CD8-positive, alpha-beta memory T cell (primary cell): ENCODE results near the gene RAB5B. TPM values are rescaled to one million over a fixed set of nuclear protein-coding genes. Genes with fewer than 3 reads are reported as not detected.
"Not testable (repeated sequence)": the region's sequence is repeated elsewhere in the genome, so short reads cannot be mapped to it uniquely, and the experiment has no call there.

ENCODE experiments used
- CTCF ChIA-PET: fragments of 350-600 bp; sonication (Branson Sonifier 250); formaldehyde crosslinking; loops from one replicate; lab custom pipeline; 2021; ENCODE audit warnings: antibody characterized with exemption; lab: Charles Lee
- POLR2A ChIA-PET: fragments of 350-600 bp; sonication (Branson Sonifier 250); formaldehyde crosslinking; loops from one replicate; lab custom pipeline; 2021; ENCODE audit warnings: antibody characterized with exemption; lab: Charles Lee
- DNase-seq, 5 donors: peaks; one replicate each; pipeline versions ENCODE4 v3.0.0 to v3.0.0-alpha.2; 2020 to 2022; ENCODE audit warnings: mixed read lengths in 1 of 5
- H3K27ac ChIP-seq: one replicate; pipeline ENCODE4 v1.7.0; 2013; ENCODE audit warnings: low read depth, mild to moderate bottlenecking, low read length, moderate library complexity
- H3K27me3 ChIP-seq: 2 replicates; pipeline ENCODE4 v1.7.0; 2013; ENCODE audit warnings: low read length, mild to moderate bottlenecking; ENCODE audit not compliant: insufficient read depth, poor library complexity, severe bottlenecking
- H3K36me3 ChIP-seq: 2 replicates; pipeline ENCODE4 v1.7.0; 2013; ENCODE audit warnings: mild to moderate bottlenecking, low read length, moderate library complexity; ENCODE audit not compliant: insufficient read depth
- H3K4me1 ChIP-seq: 2 replicates; pipeline ENCODE4 v1.7.0; 2013; ENCODE audit warnings: mild to moderate bottlenecking, low read length, moderate library complexity; ENCODE audit not compliant: insufficient read depth
- H3K4me3 ChIP-seq: 2 replicates; pipeline ENCODE4 v1.7.0; 2013; ENCODE audit warnings: mild to moderate bottlenecking, low read length
- H3K9me3 ChIP-seq: 2 replicates; pipeline ENCODE4 v1.7.0; 2013; ENCODE audit warnings: mild to moderate bottlenecking, low read length
- H3K27ac Mint-ChIP-seq, 8 donors: one replicate each; pipeline ENCODE4 v1.8.0; 2020 to 2021; ENCODE audit warnings: mixed read lengths in 8 of 8, mild to moderate bottlenecking in 6 of 8, inconsistent platforms in 3 of 8, moderate library complexity in 3 of 8
- H3K27me3 Mint-ChIP-seq, 2 donors: one replicate each; pipeline ENCODE4 v1.8.0; 2020 to 2021; ENCODE audit warnings: mixed read lengths in 2 of 2, mild to moderate bottlenecking in 1 of 2, moderate library complexity in 1 of 2
- H3K36me3 Mint-ChIP-seq, 3 donors: one replicate each; pipeline ENCODE4 v1.8.0; 2020 to 2021; ENCODE audit warnings: mixed read lengths in 3 of 3, inconsistent platforms in 1 of 3, mild to moderate bottlenecking in 1 of 3
- H3K4me1 Mint-ChIP-seq, 3 donors: one replicate each; pipeline ENCODE4 v1.8.0; 2020 to 2021; ENCODE audit warnings: mixed read lengths in 3 of 3, inconsistent platforms in 1 of 3, mild to moderate bottlenecking in 1 of 3
- H3K4me3 Mint-ChIP-seq, 7 donors: one replicate each; pipeline ENCODE4 v1.8.0; 2020 to 2021; ENCODE audit warnings: mixed read lengths in 7 of 7, mild to moderate bottlenecking in 6 of 7, moderate library complexity in 4 of 7, inconsistent platforms in 2 of 7
- H3K9me3 Mint-ChIP-seq, 5 donors: one replicate each; pipeline ENCODE4 v1.8.0; 2020 to 2022; ENCODE audit warnings: mixed read lengths in 5 of 5, mild to moderate bottlenecking in 3 of 5, moderate library complexity in 2 of 5, inconsistent platforms in 1 of 5
- polyA plus RNA-seq: library from polyadenylated mRNA; unstranded; fragments of 300-500 nt; fragmentation: Illumina TruSeq; gene quantifications from one replicate; pipeline ENCODE4 v1.2.3, GENCODE V29; 2021
- total RNA-seq, 2 experiments: library from RNA; stranded (reverse); gene quantifications; one replicate each; pipeline ENCODE4 v1.2.3, GENCODE V29; 2021

RAB5B gene
- total and polyA plus RNA-seq, 3 experiments from 2014 or later: 36.6 to 68.5 (median 38.3) TPM

GRCh38 chr12:55972911-55973598 is 823 bp upstream of the RAB5B start:
- Histone ChIP-seq H3K27me3 (no peaks in the 10 kb centered on the region), H3K4me1 (peaks cover 36% of the 10 kb centered on the region), H3K36me3 (peaks cover 6% of the 10 kb centered on the region), H3K9me3 (no peaks in the 10 kb centered on the region), H3K4me3 (peak overlapping the region; percentile 76), H3K27ac (peak overlapping the region; percentile 83)
- POLR2A ChIA-PET: interaction anchor here (0.7 to 2.9 kb wide), 22 partner anchors 9 to 293 kb away, joined by 3 to 19 read pairs (median 6); partner anchors contain the start of genes CD63, DGKA, DNAJC14 and ORMDL2
- DNase-seq: peak in 2 of 5 donors; percentile 24 to 51
- Mint-ChIP-seq H3K27ac (no peak overlapping the region), H3K9me3 (no peaks in the 10 kb centered on the region), H3K4me3 (no peak overlapping the region), H3K4me1 (peaks cover 15 to 24% (median 23%) of the 10 kb centered on the region in 3 donors), H3K36me3 (peaks cover 0 to 17% (median 3%) of the 10 kb centered on the region in 3 donors), H3K27me3 (no peaks in the 10 kb centered on the region)
- CTCF ChIA-PET: interaction anchor here (0.6 to 2.5 kb wide), 12 partner anchors 10 to 236 kb away, joined by 3 to 21 read pairs (median 4); partner anchors contain the start of genes DGKA, ORMDL2, SARNP and SMARCC2

DNA sequence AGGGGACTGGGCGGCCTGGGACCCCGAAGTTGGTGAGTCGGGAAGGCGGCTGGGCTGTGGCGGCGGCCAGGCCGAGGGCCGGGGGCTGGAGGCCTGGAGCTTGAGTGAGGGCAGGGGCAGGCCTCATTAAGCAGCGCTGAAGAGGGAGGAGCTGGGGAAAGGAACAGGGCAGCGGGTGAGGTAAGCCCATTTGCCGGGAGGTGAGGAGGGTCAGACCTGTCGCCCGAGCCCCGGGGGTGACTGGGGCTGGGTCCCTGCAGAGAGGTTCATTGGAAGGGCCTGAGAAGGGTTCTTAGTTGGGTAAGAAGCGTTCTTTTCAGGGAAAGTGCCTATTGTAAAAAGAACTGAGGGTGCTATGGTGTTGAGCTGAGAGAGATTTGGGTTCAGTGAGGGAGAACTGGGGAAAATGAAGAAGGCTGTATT is 441 bp downstream of the RAB5B start:
- ChIA-PET POLR2A (interaction anchor here (0.6 to 2.9 kb wide), 26 partner anchors 9 to 662 kb away, joined by 3 to 19 read pairs (median 6); partner anchors contain the start of genes BLOC1S1, CD63, DGKA and DNAJC14), CTCF (interaction anchor here (0.6 to 2.5 kb wide), 18 partner anchors 9 to 237 kb away, joined by 3 to 21 read pairs (median 4); partner anchors contain the start of genes DGKA, ORMDL2, SARNP and SMARCC2)
- Mint-ChIP-seq H3K27me3 (no peaks in the 10 kb centered on the region), H3K4me1 (peaks cover 17 to 32% (median 29%) of the 10 kb centered on the region in 3 donors), H3K36me3 (peaks cover 0 to 25% (median 5%) of the 10 kb centered on the region in 3 donors), H3K27ac (no peak overlapping the region), H3K4me3 (no peak overlapping the region), H3K9me3 (no peaks in the 10 kb centered on the region)
- Histone ChIP-seq H3K27ac (peak overlapping the region; percentile 87), H3K36me3 (peaks cover 6% of the 10 kb centered on the region), H3K4me1 (peaks cover 36% of the 10 kb centered on the region), H3K9me3 (no peaks in the 10 kb centered on the region), H3K4me3 (peak overlapping the region; percentile 74), H3K27me3 (no peaks in the 10 kb centered on the region)
- DNase-seq: peak in 1 of 5 donors; percentile 24

DNA sequence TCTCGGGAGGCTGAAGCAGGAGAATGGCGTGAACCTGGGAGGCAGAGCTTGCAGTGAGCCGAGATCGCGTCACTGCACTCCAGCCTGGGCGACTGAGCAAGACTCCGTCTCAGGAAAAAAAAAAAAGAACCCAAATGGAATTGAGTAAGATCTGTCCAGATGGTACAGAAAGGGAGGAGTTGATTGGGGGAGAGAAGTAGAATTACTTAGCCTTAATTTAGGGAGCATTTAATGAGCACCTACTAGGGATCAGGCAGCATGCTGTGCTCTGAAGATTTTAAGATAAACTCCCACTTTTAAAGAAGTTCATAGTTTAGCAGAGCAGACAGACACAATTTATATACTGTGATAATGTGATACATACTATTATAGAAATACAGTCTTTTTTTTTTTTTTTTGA is 4.5 kb downstream of the RAB5B start:
- CTCF ChIA-PET: no interaction called here
- H3K9me3 ChIP-seq: no peaks in the 10 kb centered on the region
- POLR2A ChIA-PET: no interaction called here
- H3K4me3 ChIP-seq: no peak overlapping the region
- no peaks in the 10 kb centered on the region for H3K9me3 Mint-ChIP-seq
- H3K27ac ChIP-seq: no peak overlapping the region
- no peak overlapping the region for H3K27ac Mint-ChIP-seq
- H3K4me3 Mint-ChIP-seq: no peak overlapping the region
- H3K4me1 ChIP-seq: peaks cover 26% of the 10 kb centered on the region
- H3K4me1 Mint-ChIP-seq: peaks cover 24 to 52% (median 32%) of the 10 kb centered on the region in 3 donors
- peaks cover 6% of the 10 kb centered on the region for H3K36me3 ChIP-seq
- DNase-seq: no peak
- H3K36me3 Mint-ChIP-seq: peaks cover 0 to 51% (median 5%) of the 10 kb centered on the region in 3 donors
- no peaks in the 10 kb centered on the region for H3K27me3 Mint-ChIP-seq
- H3K27me3 ChIP-seq: no peaks in the 10 kb centered on the region

- no peaks in the 10 kb centered on the region for H3K9me3 Mint-ChIP-seq
- Histone ChIP-seq H3K27me3 (no peaks in the 10 kb centered on the region), H3K36me3 (peaks cover 6% of the 10 kb centered on the region), H3K9me3 (no peaks in the 10 kb centered on the region), H3K4me3 (no peak overlapping the region), H3K4me1 (peaks cover 26% of the 10 kb centered on the region), H3K27ac (no peak overlapping the region)
- peaks cover 0 to 57% (median 5%) of the 10 kb centered on the region in 3 donors for H3K36me3 Mint-ChIP-seq
- ChIA-PET CTCF (no interaction called here), POLR2A (no interaction called here)
- peak overlapping the region in 4 of 8 donors; percentile 6 to 46 (median 27) for H3K27ac Mint-ChIP-seq
- no peak for DNase-seq
- H3K4me3 Mint-ChIP-seq: peak overlapping the region in 1 of 7 donors; percentile 79
- H3K4me1 Mint-ChIP-seq: peaks cover 24 to 52% (median 32%) of the 10 kb centered on the region in 3 donors
- H3K27me3 Mint-ChIP-seq: no peaks in the 10 kb centered on the region
Measured at GRCh38 chr12:55979069-55979468, 5.2 kb downstream of the RAB5B start.

- H3K27me3 Mint-ChIP-seq, H3K4me3 ChIP-seq, H3K27ac ChIP-seq, H3K4me3 Mint-ChIP-seq, H3K9me3 ChIP-seq, H3K9me3 Mint-ChIP-seq, H3K4me1 ChIP-seq, H3K27ac Mint-ChIP-seq, DNase-seq, H3K27me3 ChIP-seq: not testable (repeated sequence)
- H3K36me3 Mint-ChIP-seq: peaks cover 0 to 69% (median 12%) of the 10 kb centered on the region in 3 donors
- POLR2A ChIA-PET: interaction anchor here (0.7 to 0.9 kb wide), 2 partner anchors 8 to 152 kb away, joined by 3 to 4 read pairs; partner anchors contain the start of gene RAB5B
- CTCF ChIA-PET: interaction anchor here (1.3 to 2.1 kb wide), 3 partner anchors 9 to 65 kb away, joined by 3 to 9 read pairs (median 3); no protein-coding TSS in a partner anchor
- H3K4me1 Mint-ChIP-seq: peaks cover 20 to 42% (median 23%) of the 10 kb centered on the region in 3 donors
- H3K36me3 ChIP-seq: peaks cover 11% of the 10 kb centered on the region
Measured at GRCh38 chr12:55981882-55982281, 8.0 kb downstream of the RAB5B start.

GRCh38 chr12:55982319-55982936 is 8.6 kb downstream of the RAB5B start:
- Mint-ChIP-seq H3K4me1 (peaks cover 16 to 37% (median 17%) of the 10 kb centered on the region in 3 donors), H3K9me3 (no peaks in the 10 kb centered on the region), H3K27ac (no peak overlapping the region), H3K4me3 (no peak overlapping the region), H3K27me3 (no peaks in the 10 kb centered on the region), H3K36me3 (peaks cover 0 to 67% (median 12%) of the 10 kb centered on the region in 3 donors)
- Histone ChIP-seq H3K4me1 (peaks cover 5% of the 10 kb centered on the region), H3K27ac (no peak overlapping the region), H3K4me3 (no peak overlapping the region), H3K36me3 (peaks cover 9% of the 10 kb centered on the region), H3K9me3 (no peaks in the 10 kb centered on the region), H3K27me3 (no peaks in the 10 kb centered on the region)
- POLR2A ChIA-PET: interaction anchor here (0.7 to 0.9 kb wide), 2 partner anchors 9 to 152 kb away, joined by 3 to 4 read pairs; partner anchors contain the start of gene RAB5B
- no peak for DNase-seq
- CTCF ChIA-PET: interaction anchor here (1.2 to 2.1 kb wide), 5 partner anchors 8 to 64 kb away, joined by 3 to 9 read pairs (median 4); partner anchors contain the start of gene RAB5B

DNA sequence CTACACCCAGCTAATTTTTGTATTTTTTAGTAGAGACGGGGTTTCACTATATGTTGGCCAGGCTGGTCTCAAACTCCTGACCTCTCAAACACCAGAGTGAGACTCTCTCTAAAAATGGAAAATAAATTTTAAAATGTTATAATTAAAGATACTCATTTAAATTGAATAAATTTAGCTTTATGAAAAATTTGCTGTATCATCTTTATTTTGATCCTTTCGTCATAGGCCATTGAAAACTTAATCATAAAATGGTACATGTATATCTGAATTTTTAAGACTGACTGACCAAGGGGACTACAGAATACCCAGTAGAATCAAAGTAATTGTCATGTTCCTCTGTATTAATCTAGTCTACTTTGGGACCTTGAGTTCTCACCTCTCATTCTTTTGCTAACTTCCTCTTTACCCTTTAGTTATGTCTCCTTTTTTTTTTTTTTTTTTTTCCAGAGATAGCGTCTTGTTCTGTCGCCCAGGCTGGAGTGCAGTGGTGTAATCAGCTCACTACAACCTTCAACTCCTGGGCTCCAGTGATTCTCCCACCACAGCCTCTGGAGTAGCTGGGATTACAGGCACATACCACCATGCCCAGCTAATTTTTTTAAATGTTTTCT is 9.5 kb downstream of the RAB5B start:
- Mint-ChIP-seq H3K4me3 (no peak overlapping the region), H3K27me3 (no peaks in the 10 kb centered on the region), H3K36me3 (peaks cover 0 to 69% (median 12%) of the 10 kb centered on the region in 3 donors), H3K9me3 (no peaks in the 10 kb centered on the region), H3K4me1 (peaks cover 10 to 28% (median 13%) of the 10 kb centered on the region in 3 donors), H3K27ac (no peak overlapping the region)
- H3K36me3 ChIP-seq: peaks cover 4% of the 10 kb centered on the region
- H3K9me3 ChIP-seq: no peaks in the 10 kb centered on the region
- H3K27ac ChIP-seq: no peak overlapping the region
- no peak for DNase-seq
- no peaks in the 10 kb centered on the region for H3K27me3 ChIP-seq
- H3K4me3 ChIP-seq: no peak overlapping the region
- CTCF ChIA-PET: interaction anchor here (0.7 to 3.3 kb wide), 5 partner anchors 9 to 144 kb away, joined by 3 to 19 read pairs (median 8); partner anchors contain the start of gene RAB5B
- POLR2A ChIA-PET: interaction anchor here (1.6 kb wide), 1 partner anchor 9 kb away, joined by 14 read pairs; no protein-coding TSS in a partner anchor
- no peaks in the 10 kb centered on the region for H3K4me1 ChIP-seq
